ENCODE data around the gene CPXM2. TPM values are rescaled to one million over a fixed set of nuclear protein-coding genes. Genes with fewer than 3 reads are reported as not detected.

The CPXM2 gene
- total RNA-seq, 1 donor from 2014 or later = 15.0 TPM

GRCh38 chr10:123795846-123796590 is 95.6 kb downstream of the CPXM2 start:
- Mint-ChIP-seq H3K9me3 (no peaks in the 10 kb centered on the region), H3K4me3 (no peak overlapping the region), H3K27me3 (peaks cover 5% of the 10 kb centered on the region), H3K36me3 (no peaks in the 10 kb centered on the region), H3K27ac (peak overlapping the region; percentile 3), H3K4me1 (ENCODE audit: unreplicated experiment) (peaks cover 10% of the 10 kb centered on the region)
- no peak for TF ChIP-seq CTCF (conservative IDR thresholded peaks at IDR 0.05)
- DNase-seq (ENCODE audit: extremely low spot score, unreplicated experiment) = peak; percentile 56

GRCh38 chr10:123795196-123795780 is 96.3 kb downstream of the CPXM2 start:
- Mint-ChIP-seq H3K27me3 (peaks cover 3% of the 10 kb centered on the region), H3K36me3 (peaks cover 3% of the 10 kb centered on the region), H3K27ac (no peak overlapping the region), H3K4me1 (ENCODE audit: unreplicated experiment) (peaks cover 4% of the 10 kb centered on the region), H3K9me3 (no peaks in the 10 kb centered on the region), H3K4me3 (no peak overlapping the region)
- DNase-seq (ENCODE audit: extremely low spot score, unreplicated experiment) = peak; percentile 27
- TF ChIP-seq CTCF (conservative IDR thresholded peaks at IDR 0.05) = no peak

GRCh38 chr10:123792248-123792978 is 99.2 kb downstream of the CPXM2 start:
- Mint-ChIP-seq H3K27me3 (no peaks in the 10 kb centered on the region), H3K4me3 (no peak overlapping the region)
- DNase-seq (ENCODE audit: extremely low spot score, unreplicated experiment) = peak; percentile 43

GRCh38 chr10:123790132-123790885 is 101.3 kb downstream of the CPXM2 start:
- peaks cover 5% of the 10 kb centered on the region for H3K36me3 Mint-ChIP-seq
- H3K4me3 Mint-ChIP-seq = no peak overlapping the region
- no peaks in the 10 kb centered on the region for H3K27me3 Mint-ChIP-seq
- H3K9me3 Mint-ChIP-seq = no peaks in the 10 kb centered on the region
- no peak for TF ChIP-seq CTCF (conservative IDR thresholded peaks at IDR 0.05)
- no peak overlapping the region for H3K27ac Mint-ChIP-seq
- no peaks in the 10 kb centered on the region for H3K4me1 Mint-ChIP-seq (ENCODE audit: unreplicated experiment)
- DNase-seq (ENCODE audit: extremely low spot score, unreplicated experiment) = peak; percentile 18

More at GRCh38 chr10:123792248-123792978, 99.2 kb downstream of the CPXM2 start:
- Mint-ChIP-seq H3K36me3 (peaks cover 5% of the 10 kb centered on the region), H3K4me1 (ENCODE audit: unreplicated experiment) (no peaks in the 10 kb centered on the region), H3K27ac (no peak overlapping the region), H3K9me3 (no peaks in the 10 kb centered on the region)
- TF ChIP-seq CTCF (conservative IDR thresholded peaks at IDR 0.05) = no peak

GRCh38 chr10:123788981-123789380 is 102.6 kb downstream of the CPXM2 start:
- no peak overlapping the region for H3K27ac Mint-ChIP-seq
- H3K36me3 Mint-ChIP-seq = peaks cover 5% of the 10 kb centered on the region
- H3K4me1 Mint-ChIP-seq (ENCODE audit: unreplicated experiment) = no peaks in the 10 kb centered on the region
- TF ChIP-seq CTCF (conservative IDR thresholded peaks at IDR 0.05) = no peak
- H3K27me3 Mint-ChIP-seq = peaks cover 3% of the 10 kb centered on the region
- DNase-seq (ENCODE audit: extremely low spot score, unreplicated experiment) = peak; percentile 49
- H3K4me3 Mint-ChIP-seq = no peak overlapping the region
- H3K9me3 Mint-ChIP-seq = no peaks in the 10 kb centered on the region
